ENCODE results near the gene MSH4.
"Not testable (repeated sequence)": the region's sequence is repeated elsewhere in the genome, so short reads cannot be mapped to it uniquely, and the experiment has no call there.

The MSH4 gene

DNA sequence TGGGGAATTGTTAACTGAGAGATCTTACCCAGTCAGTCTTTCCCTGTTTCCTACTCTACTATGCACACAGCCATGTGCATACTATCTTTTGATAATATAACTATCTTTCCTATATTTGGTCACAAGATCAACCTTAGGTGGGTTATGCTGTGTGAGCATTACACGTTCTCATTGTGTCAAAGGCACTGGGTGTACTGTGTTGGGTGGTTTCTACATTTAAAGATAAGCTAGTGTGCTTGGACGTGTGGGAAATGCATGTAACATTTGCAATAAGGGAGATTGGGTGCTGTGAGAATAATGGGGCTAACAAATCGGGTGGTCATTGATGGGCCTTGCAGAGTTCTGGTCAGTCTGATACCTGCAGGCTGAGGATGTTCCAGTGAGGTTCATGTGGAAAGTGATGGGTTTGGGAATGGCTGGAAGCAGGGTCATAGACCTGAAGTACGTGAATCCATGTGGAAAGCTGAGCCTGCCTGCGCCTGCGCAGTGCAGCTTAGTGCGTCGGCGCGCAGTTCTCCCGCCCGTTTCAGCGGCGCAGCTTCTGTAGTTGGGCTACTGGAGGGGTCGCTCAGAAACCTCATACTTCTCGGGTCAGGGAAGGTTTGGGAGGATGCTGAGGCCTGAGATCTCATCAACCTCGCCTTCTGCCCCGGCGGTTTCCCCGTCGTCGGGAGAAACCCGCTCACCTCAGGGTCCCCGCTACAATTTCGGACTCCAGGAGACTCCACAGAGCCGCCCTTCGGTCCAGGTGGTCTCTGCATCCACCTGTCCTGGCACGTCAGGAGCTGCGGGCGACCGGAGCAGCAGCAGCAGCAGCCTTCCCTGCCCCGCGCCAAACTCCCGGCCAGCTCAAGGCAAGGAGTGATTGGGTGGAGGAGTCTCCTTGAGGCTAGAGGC is at the start of gene MSH4:
Gene MSH4 (plus strand): TSS at position 507 of the 897 bp plus-strand sequence. CDS start 104 bp downstream, at position 611.
- peak; percentile 21 for DNase-seq (ENCODE audit: extremely low spot score)
- TF ChIP-seq SUZ12 (IDR thresholded peaks at IDR 0.05) (no peak), ELF4 (IDR thresholded peaks at IDR 0.05) (peak; percentile 40), NFRKB (IDR thresholded peaks at IDR 0.05) (peak; percentile 52)
- CTCF ChIA-PET: interaction anchor here (0.6 kb wide), 1 partner anchor 13 kb away, joined by 6 read pairs; no protein-coding TSS in a partner anchor
- POLR2A ChIA-PET: interaction anchor here (3.0 kb wide), 1 partner anchor 11 kb away, joined by 15 read pairs; the partner anchor contains the start of gene RABGGTB

DNA sequence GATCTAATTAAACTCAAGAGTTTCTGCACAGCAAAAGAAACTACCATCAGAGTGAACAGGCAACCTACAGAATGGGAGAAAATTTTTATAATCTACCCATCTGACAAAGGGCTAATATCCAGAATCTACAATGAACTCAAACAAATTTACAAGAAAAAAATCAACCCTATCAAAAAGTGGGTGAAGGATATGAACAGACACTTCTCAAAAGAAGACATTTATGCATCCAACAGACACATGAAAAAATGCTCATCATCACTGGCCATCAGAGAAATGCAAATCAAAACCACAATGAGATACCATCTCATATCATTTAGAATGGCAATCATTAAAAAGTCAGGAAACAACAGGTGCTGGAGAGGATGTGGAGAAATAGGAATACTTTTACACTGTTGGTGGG is 39.5 kb upstream of the MSH4 start:
- CTCF ChIA-PET, POLR2A ChIA-PET: not testable (repeated sequence)

DNA sequence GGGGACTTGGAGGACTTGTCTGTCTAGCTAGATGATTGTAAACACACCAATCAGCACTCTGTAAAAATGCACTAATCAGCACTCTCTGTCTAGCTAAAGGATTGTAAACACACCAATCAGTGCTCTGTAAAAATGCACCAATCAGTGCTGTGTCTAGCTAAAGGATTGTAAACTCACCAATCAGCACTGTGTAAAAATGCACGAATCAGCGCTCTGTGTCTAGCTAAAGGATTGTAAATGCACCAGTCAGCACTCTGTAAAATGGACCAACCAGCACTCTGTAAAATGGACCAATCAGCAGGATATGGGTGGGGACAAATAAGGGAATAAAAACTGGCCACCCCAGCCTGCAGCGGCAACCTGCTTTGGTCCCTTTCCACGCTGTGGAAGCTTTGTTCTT is 38.1 kb upstream of the MSH4 start:
- CTCF ChIA-PET; POLR2A ChIA-PET; DNase-seq (ENCODE audit: extremely low spot score): not testable (repeated sequence)

More for the DNA sequence above, 39.5 kb upstream of the MSH4 start:
- not testable (repeated sequence) for DNase-seq (ENCODE audit: extremely low spot score)

DNA sequence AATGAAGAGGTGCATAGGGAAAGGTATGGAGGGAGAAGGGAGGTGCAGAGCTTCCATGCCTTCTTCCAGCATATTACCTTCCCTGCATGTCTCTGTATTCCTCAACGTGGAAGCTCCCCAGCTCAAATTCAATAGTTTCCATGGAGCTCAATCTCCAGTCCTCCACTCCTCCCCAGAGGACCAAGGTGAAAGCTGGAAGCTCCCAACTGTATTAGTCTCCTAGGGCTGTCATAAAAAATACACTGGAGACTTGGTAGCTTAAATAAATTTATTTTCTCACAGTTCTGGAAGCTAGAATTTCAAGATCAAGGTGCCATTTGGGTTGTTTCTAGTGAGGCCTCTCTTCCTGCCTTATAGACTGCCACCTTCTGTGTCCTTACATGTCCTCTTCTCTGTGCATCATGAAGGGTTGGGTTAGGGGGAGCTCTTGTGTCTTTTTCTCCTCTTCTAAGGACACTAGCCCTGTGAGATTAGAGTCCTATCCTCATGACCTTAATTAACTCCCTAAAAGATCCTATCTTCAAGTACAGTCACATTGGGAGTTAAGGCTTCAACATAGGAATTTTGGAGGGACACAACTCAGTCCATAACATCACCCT is 32.5 kb upstream of the MSH4 start:
- DNase-seq (ENCODE audit: extremely low spot score): no peak
- POLR2A ChIA-PET: interaction anchor here (0.9 kb wide), 2 partner anchors 22 to 41 kb away, joined by 3 to 10 read pairs; partner anchors contain the start of gene RABGGTB
- TF ChIP-seq ARNT (IDR thresholded peaks at IDR 0.05) (no peak), LEF1 (IDR thresholded peaks at IDR 0.05; ENCODE audit: borderline replicate concordance) (no peak), FOXA1 (IDR thresholded peaks at IDR 0.05) (no peak), FOXK2 (IDR thresholded peaks at IDR 0.05) (no peak), L3MBTL2 (conservative IDR thresholded peaks at IDR 0.05) (no peak), CTBP1 (IDR thresholded peaks at IDR 0.05; ENCODE audit: borderline replicate concordance) (no peak), ZNF384 (IDR thresholded peaks at IDR 0.05) (no peak), BHLHE40 (IDR thresholded peaks at IDR 0.05; ENCODE audit: borderline replicate concordance) (no peak), HDGF (IDR thresholded peaks at IDR 0.05; ENCODE audit: borderline replicate concordance) (no peak), SUZ12 (IDR thresholded peaks at IDR 0.05) (no peak), NFRKB (IDR thresholded peaks at IDR 0.05) (no peak), FOXM1 (IDR thresholded peaks at IDR 0.05; ENCODE audit: borderline replicate concordance) (no peak), ELF4 (IDR thresholded peaks at IDR 0.05) (no peak)
- TF ChIP-seq, protein P1, sequence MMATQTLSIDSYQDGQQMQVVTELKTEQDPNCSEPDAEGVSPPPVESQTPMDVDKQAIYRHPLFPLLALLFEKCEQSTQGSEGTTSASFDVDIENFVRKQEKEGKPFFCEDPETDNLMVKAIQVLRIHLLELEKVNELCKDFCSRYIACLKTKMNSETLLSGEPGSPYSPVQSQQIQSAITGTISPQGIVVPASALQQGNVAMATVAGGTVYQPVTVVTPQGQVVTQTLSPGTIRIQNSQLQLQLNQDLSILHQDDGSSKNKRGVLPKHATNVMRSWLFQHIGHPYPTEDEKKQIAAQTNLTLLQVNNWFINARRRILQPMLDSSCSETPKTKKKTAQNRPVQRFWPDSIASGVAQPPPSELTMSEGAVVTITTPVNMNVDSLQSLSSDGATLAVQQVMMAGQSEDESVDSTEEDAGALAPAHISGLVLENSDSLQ (IDR thresholded peaks at IDR 0.05): no peak
- CTCF ChIA-PET: interaction anchor here (0.5 to 0.6 kb wide), 2 partner anchors 135 to 500 kb away, joined by 3 to 4 read pairs; no protein-coding TSS in a partner anchor

DNA sequence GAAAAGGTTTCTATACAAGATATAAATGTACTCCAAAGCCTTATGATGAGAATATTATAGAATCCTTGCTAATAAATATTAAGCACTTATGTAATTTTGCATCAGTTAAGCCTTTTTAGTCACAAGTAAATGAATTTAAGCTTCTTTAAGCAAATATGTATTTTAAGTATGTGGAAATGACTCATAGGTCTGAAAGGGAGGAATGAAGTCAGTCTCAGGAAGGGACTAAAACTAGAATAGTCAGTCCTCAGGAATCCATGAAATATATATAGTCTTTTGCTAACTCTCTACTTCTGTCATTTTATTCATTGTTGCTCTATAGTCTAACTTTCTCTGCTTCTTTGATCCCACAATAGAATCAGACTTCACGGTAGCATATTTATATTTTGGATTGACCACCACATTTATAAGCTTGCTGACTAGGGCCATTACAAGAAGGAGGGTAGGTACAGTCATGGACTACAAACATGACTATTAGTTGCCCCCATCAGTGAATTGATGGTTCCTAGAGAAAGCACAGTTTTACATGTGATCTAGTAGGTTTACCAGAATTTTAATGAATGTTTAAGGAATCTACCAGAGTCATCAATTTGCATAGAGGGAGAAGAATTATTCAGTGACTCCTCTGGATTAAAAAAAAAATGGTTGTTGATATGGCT is 30.9 kb upstream of the MSH4 start:
- DNase-seq (ENCODE audit: extremely low spot score): no peak
- ChIA-PET CTCF (no interaction called here), POLR2A (interaction anchor here (0.6 to 1.7 kb wide), 2 partner anchors 19 to 201 kb away, joined by 3 to 4 read pairs; no protein-coding TSS in a partner anchor)
- TF ChIP-seq ELF4 (IDR thresholded peaks at IDR 0.05): no peak
- TF ChIP-seq CTBP1 (IDR thresholded peaks at IDR 0.05; ENCODE audit: borderline replicate concordance): no peak

DNA sequence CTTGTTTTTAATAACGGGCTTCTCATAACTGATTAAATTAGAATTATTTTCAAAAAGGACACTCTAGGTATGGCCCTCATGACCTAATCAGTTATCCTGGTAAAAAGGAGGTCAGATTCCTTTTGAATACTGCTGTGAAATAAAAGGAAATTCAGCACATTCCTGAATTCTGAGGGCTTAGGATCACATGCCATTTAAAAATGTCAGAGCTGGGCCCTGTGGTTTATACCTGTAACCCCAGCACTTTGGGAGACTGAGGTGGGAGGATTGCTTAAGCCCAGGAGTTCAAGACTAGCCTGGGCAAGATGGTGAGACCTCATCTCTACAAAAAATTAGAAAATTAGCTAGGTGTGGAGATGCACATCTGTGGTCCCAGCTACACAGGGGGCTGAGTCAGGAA is 28.7 kb upstream of the MSH4 start:
- CTCF ChIA-PET: interaction anchor here (0.6 kb wide), 1 partner anchor 18 kb away, joined by 4 read pairs; no protein-coding TSS in a partner anchor
- DNase-seq (ENCODE audit: extremely low spot score): no peak
- POLR2A ChIA-PET: interaction anchor here (4.6 kb wide), 1 partner anchor 18 kb away, joined by 21 read pairs; the partner anchor contains the start of gene RABGGTB
- TF ChIP-seq ELF4 (IDR thresholded peaks at IDR 0.05): no peak

DNA sequence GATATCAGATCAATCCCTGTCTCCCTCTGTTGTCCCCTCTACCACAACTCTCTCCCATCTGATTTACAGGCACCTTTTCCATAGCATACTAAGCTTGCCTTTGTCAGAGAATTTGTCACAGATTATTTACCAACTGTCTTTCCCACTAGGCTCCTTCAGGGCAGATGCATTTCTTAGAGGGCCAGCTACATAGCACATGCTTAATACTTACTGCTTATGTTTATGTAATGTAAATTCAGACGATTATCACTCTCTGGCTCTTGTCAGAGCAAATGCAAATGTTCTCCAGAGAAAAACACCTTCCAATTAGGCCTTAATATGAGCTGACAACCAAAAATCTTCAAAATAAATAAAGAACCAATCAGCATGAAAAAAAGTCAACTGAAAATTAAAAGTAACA is 25.9 kb upstream of the MSH4 start:
- TF ChIP-seq TARDBP (IDR thresholded peaks at IDR 0.05): no peak
- POLR2A ChIA-PET: interaction anchor here (4.6 kb wide), 1 partner anchor 15 kb away, joined by 21 read pairs; the partner anchor contains the start of gene RABGGTB
- no peak for DNase-seq (ENCODE audit: extremely low spot score)
- CTCF ChIA-PET: no interaction called here

DNA sequence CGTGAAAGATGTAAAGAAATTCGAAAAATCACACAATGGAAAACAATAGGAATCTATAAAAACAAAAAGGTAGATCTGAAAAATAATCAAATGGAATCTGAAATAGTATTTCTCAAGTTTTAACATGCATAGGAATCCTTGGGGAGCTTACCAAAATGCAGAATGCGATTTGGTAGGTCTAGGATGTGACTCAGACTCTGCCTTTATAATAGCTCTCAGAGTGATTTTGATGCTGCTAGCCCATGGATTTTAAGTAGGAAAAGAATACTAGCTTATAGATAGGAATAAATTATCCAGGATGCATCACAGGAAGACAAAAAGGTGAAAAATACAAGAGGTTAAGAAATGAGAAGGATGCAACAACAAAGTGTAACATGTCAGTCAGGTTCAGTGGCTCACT is 24.7 kb upstream of the MSH4 start:
- no peak for DNase-seq (ENCODE audit: extremely low spot score)
- POLR2A ChIA-PET: no interaction called here
- TF ChIP-seq FOXK2 (IDR thresholded peaks at IDR 0.05) (no peak), ZNF384 (IDR thresholded peaks at IDR 0.05) (no peak), SUZ12 (IDR thresholded peaks at IDR 0.05) (no peak), HDGF (IDR thresholded peaks at IDR 0.05; ENCODE audit: borderline replicate concordance) (no peak), TARDBP (IDR thresholded peaks at IDR 0.05) (no peak), FOXM1 (IDR thresholded peaks at IDR 0.05; ENCODE audit: borderline replicate concordance) (no peak), NFRKB (IDR thresholded peaks at IDR 0.05) (no peak), SP1 (IDR thresholded peaks at IDR 0.05) (no peak), ARNT (IDR thresholded peaks at IDR 0.05) (no peak), CTBP1 (IDR thresholded peaks at IDR 0.05; ENCODE audit: borderline replicate concordance) (no peak), BHLHE40 (IDR thresholded peaks at IDR 0.05; ENCODE audit: borderline replicate concordance) (no peak), ELF4 (IDR thresholded peaks at IDR 0.05) (no peak), L3MBTL2 (conservative IDR thresholded peaks at IDR 0.05) (no peak)
- TF ChIP-seq, protein P1 (IDR thresholded peaks at IDR 0.05): no peak
- CTCF ChIA-PET: no interaction called here

DNA sequence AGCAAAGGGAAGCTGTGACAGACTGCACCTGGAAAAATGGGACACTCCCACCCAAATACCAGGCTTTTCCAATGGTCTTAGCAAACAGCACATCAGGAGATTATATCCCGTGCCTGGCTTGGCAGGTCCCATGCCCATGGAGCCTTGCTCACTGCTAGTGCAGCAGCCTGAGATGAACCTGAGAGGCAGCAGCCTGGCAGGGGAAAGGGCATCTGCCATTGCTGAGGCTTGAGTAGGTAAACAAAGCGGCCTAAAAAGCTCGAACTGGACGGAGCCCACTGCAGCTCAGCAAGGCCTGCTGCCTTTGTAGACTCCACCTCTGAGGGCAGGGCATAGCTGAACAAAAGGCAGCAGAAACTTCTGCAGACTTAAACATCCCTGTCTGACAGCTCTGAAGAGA is 18.9 kb upstream of the MSH4 start:
- DNase-seq (ENCODE audit: extremely low spot score); CTCF ChIA-PET: not testable (repeated sequence)
- POLR2A ChIA-PET: interaction anchor here (1.2 kb wide), 1 partner anchor 8 kb away, joined by 5 read pairs; the partner anchor contains the start of gene RABGGTB

DNA sequence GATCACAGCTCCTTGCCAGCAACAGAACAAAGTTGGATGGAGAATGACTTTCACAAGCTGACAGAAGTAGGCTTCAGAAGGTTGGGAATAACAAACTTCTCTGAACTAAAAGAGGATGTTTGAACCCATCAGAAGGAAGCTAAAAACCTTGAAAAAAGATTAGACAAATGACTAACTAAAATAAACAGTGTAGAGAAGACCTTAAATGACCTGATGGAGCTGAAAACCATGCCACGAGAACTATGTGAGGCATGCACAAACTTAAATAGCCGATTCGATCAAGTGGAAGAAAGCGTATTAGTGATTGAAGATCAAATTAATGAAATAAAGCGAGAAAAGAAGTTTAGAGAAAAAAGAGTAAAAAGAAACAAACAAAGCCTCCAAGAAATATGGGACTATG is 18.0 kb upstream of the MSH4 start:
- POLR2A ChIA-PET; CTCF ChIA-PET; DNase-seq (ENCODE audit: extremely low spot score): not testable (repeated sequence)

DNA sequence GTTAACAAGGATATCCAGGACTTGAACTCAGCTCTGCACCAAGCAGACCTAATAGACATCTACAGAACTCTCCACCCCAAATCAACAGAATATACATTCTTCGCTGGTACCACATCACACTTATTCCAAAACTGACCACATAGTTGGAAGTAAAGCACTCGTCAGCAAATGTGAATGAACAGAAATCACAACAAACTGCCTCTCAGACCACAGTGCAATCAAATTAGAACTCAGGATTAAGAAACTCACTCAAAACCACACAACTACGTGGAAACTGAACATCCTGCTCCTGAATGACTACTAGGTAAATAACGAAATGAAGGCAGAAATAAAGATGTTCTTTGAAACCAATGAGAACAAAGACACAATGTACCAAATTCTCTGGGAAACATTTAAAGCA is 16.5 kb upstream of the MSH4 start:
- DNase-seq (ENCODE audit: extremely low spot score); CTCF ChIA-PET; POLR2A ChIA-PET: not testable (repeated sequence)

DNA sequence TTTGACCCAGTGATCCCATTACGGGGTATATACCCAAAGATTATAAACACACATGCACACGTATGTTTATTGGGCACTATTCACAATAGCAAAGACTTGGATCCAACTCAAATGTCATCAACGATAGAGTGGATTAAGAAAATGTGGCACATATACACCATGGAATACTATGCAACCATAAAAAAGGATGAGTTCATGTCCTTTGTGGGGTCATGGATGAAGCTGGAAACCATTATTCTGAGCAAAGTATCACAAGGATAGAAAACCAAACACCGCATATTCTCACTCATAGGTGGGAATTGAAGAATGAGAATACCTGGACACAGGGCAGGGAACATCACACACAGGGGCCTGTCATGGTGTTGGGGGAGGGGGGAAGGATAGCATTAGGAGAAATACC is 12.8 kb upstream of the MSH4 start:
- DNase-seq (ENCODE audit: extremely low spot score); CTCF ChIA-PET: not testable (repeated sequence)
- POLR2A ChIA-PET: interaction anchor here (2.7 kb wide), 1 partner anchor 170 kb away, joined by 18 read pairs; no protein-coding TSS in a partner anchor
